Activated CD8-positive, alpha-beta memory T cell treated with anti-CD3 and anti-CD28 coated beads for 4 hours (primary cell): ENCODE results near the gene LRRC19.
A peak's percentile ranks its signal among the peaks of the same experiment; 100 is the strongest.

Experiments
- DNase-seq, 2 donors: peaks; one replicate each; pipeline ENCODE4 v3.0.0-alpha.2; 2020; ENCODE audit warnings: low read depth in 2 of 2

The LRRC19 gene

GRCh38 chr9:26955921-26956859 lies 49.3 kb downstream of the LRRC19 start, which contains the start of gene IFT74:
IFT74 (plus strand) TSS chr9:26956412; CDS start chr9:26961968, 5,556 bp downstream.
- DNase-seq: peak; percentile 83 to 90

GRCh38 chr9:26955222-26955903 lies 50.1 kb downstream of the LRRC19 start:
- DNase-seq: no peak

- no peak for DNase-seq
Measured at GRCh38 chr9:26954050-26954508, 51.4 kb downstream of the LRRC19 start.

GRCh38 chr9:26951794-26952193 lies 53.7 kb downstream of the LRRC19 start:
- no peak for DNase-seq

- DNase-seq: no peak
Measured at GRCh38 chr9:26950521-26950920, 55.0 kb downstream of the LRRC19 start.

- DNase-seq: no peak
Measured at GRCh38 chr9:26949637-26950069, 55.8 kb downstream of the LRRC19 start.

- no peak for DNase-seq
Measured at GRCh38 chr9:26947736-26948135, 57.7 kb downstream of the LRRC19 start.

- DNase-seq: peak; percentile 65 to 72
Measured at GRCh38 chr9:26946753-26947727, 58.4 kb downstream of the LRRC19 start, which contains the start of gene PLAA. PLAA (minus strand) TSS chr9:26947242; CDS start chr9:26947045, 197 bp downstream.

- DNase-seq: no peak
Measured at GRCh38 chr9:26945591-26945990, 59.9 kb downstream of the LRRC19 start.
